CD4-positive, alpha-beta T cell treated with Interleukin-4 for 1 hour (primary cell): ENCODE data around the gene DLGAP1.
"Not testable (repeated sequence)": the region's sequence is repeated elsewhere in the genome, so short reads cannot be mapped to it uniquely, and the experiment has no call there.

Experiments used
- DNase-seq, 2 donors: peaks; one replicate each; pipeline ENCODE4 v3.0.0-alpha.2; 2020 to 2022

Gene DLGAP1

GRCh38 chr18:4384932-4385331, 70.2 kb downstream of the DLGAP1 start:
- DNase-seq, result no peak

- DNase-seq, result no peak
Observed at GRCh38 chr18:4374564-4374963, 80.5 kb downstream of the DLGAP1 start.

- DNase-seq, result no peak
Observed at GRCh38 chr18:4369705-4370104, 85.4 kb downstream of the DLGAP1 start.

- no peak for DNase-seq
Observed at GRCh38 chr18:4360221-4360715, 94.8 kb downstream of the DLGAP1 start.

- DNase-seq, result no peak
Observed at GRCh38 chr18:4358618-4359017, 96.5 kb downstream of the DLGAP1 start.

- DNase-seq, result no peak
Observed at GRCh38 chr18:4357579-4357978, 97.5 kb downstream of the DLGAP1 start.

GRCh38 chr18:4356929-4357328, 98.2 kb downstream of the DLGAP1 start:
- no peak for DNase-seq

- no peak for DNase-seq
Observed at GRCh38 chr18:4353853-4354418, 101.2 kb downstream of the DLGAP1 start.

GRCh38 chr18:4352746-4353551, 102.2 kb downstream of the DLGAP1 start:
- DNase-seq, result no peak

GRCh38 chr18:4351005-4351404, 104.1 kb downstream of the DLGAP1 start:
- DNase-seq, result no peak

GRCh38 chr18:4335386-4335785, 119.7 kb downstream of the DLGAP1 start:
- DNase-seq, result no peak

GRCh38 chr18:4333043-4333442, 122.1 kb downstream of the DLGAP1 start:
- no peak for DNase-seq

- DNase-seq, result no peak
Observed at GRCh38 chr18:4319738-4320677, 135.1 kb downstream of the DLGAP1 start.

- no peak for DNase-seq
Observed at GRCh38 chr18:4318311-4318710, 136.8 kb downstream of the DLGAP1 start.

GRCh38 chr18:4311945-4312344, 143.2 kb downstream of the DLGAP1 start:
- DNase-seq, result not testable (repeated sequence)

- no peak for DNase-seq
Observed at GRCh38 chr18:4311136-4311535, 144.0 kb downstream of the DLGAP1 start.

- DNase-seq, result no peak
Observed at GRCh38 chr18:4309227-4309626, 145.9 kb downstream of the DLGAP1 start.

- DNase-seq, result no peak
Observed at GRCh38 chr18:4308576-4308975, 146.5 kb downstream of the DLGAP1 start.

- DNase-seq, result no peak
Observed at GRCh38 chr18:4299395-4299794, 155.7 kb downstream of the DLGAP1 start.

GRCh38 chr18:4293337-4293736, 161.8 kb downstream of the DLGAP1 start:
- DNase-seq, result no peak

- DNase-seq, result no peak
Observed at GRCh38 chr18:4292696-4293095, 162.4 kb downstream of the DLGAP1 start.

GRCh38 chr18:4287340-4287739, 167.8 kb downstream of the DLGAP1 start:
- DNase-seq, result not testable (repeated sequence)

GRCh38 chr18:4286256-4286655, 168.9 kb downstream of the DLGAP1 start:
- no peak for DNase-seq
